Raji (cell line): ENCODE results near the gene JPH3.

Experiments
- POLR2A ChIP-seq: IDR thresholded peaks from 2 replicates; pipeline ENCODE4 v1.6.1; 2011; ENCODE audit warnings: low read depth, low read length, control low read depth; ENCODE audit not compliant: insufficient read depth

Gene JPH3

DNA sequence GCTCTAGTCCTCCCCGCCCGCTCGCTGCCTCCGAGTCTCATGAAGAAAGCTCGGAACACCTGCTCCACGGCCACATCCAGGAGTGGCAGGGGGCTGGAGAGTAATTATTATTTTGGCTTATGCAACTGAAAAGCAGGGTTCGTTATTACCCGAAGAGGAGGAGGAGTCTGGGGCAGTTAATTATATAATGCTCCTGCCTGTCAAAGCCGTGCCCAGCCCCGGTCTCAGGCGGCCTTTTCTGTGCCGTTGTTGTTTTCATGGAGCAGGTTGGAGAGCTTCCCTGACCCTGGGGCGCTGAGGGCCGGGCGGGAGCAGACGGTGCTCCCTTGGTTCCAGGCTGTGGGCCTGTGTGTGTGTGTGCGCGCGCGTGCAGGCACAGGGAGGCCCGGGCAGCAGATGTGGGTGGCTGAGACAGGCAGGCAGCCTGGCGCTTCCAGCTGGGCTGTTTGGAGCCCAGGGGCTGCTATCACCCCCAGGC is 2.4 kb downstream of the JPH3 start:
- TF ChIP-seq POLR2A, result no peak

DNA sequence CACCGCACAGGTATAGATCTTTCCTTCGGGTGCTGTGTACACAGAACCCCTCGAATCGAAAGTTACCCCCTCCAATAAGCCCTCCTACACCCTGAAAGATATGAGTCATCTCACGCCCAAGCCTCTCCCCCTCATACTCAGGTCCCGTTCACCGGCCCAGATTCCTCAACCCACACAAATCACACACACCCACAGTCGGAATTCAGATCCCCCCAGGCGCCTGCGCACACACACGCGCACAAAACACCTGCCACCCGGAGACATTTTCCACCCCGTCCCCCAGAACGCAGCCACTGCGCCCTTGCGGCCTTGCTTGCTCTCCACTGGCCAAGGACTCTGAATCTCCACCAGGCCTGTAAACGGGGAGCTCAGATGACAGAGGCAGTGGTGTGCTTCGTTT is 4.9 kb downstream of the JPH3 start:
- TF ChIP-seq POLR2A, result no peak

DNA sequence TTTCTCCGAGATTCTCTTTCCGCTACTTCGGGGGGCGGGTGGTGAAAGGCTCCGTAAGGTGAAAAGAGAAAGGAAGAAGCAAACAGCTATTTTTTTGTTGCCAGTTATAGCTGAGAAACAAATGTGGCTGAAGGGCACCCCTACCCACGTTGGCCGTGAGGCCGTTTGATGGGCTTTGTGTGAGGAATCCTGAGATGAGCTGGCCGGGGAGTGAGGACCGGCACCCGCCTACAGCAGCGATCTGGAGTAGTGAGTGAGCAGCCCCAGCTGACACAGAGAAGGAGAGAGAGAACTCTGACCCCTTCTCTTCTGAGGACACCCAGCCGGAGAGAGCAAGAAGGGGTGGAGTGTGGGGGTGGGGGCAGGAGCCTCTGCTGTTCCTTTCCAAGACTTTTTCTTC is 5.6 kb downstream of the JPH3 start:
- TF ChIP-seq POLR2A, result no peak

DNA sequence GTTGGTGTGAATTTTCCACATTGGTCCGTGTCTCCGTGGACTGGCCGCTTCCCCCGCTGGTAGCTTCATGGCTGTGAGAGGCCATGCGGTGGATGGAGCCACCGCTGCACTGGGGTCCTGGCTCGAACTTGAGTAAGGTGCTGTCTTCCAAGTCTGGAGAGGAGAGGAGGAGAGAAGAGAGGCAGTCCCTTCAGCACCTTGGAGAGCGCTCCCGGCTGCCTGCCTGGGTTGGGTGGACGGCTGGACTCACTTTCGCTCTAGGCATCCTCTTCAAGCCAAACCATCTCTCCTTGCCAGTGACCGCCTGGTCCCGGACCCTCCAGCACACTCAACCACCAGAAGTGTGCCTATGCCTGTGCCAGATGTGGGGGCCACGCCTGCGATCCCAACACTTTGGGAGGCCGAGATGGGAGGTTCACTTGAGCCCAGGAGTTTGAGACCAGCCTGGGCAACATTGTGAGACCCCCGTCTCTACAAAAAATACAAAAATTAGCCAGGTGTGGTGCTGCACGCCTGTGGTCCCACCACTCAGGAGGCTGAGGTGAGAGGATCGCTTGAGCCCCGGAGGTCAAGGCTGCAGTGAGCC is 6.2 kb downstream of the JPH3 start:
- TF ChIP-seq POLR2A, result no peak

DNA sequence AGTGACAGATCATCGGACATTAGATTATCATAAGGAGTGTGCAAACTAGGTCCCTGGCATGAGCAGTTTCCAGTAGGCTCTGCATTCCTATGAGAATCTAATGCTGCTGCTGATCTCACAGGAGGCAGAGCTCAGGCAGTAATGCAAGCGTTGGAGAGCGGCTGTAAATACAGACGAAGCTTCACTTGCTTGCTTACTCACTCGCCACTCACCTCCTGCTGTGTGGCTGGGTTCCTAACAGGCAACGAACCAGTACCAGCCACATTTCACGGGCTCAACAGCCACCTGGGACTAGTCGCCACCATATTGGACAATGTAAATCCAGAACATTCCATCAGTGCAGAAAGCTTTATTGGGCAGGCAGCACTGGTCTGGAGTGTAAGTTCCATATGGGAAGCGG is 7.7 kb downstream of the JPH3 start:
- TF ChIP-seq POLR2A, result no peak

DNA sequence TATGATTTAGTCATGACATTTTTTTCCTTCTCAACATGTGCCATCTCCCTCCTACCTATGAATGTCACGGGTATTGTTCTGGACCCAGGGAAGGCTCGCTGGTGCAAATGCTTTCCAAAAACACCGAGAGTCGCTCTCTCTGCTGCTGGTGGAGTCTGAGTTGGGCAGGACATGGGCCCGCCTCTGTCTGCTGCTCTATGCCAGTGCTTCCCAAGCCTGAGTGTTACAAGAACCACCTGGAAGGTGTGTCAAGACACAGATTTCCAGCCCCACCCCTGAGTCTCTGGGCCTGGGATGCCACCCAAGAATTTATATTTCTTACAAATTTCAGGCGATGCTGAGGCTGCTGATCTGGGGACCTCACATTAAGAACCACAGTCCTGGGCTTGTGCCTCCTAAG is 9.1 kb downstream of the JPH3 start:
- no peak for TF ChIP-seq POLR2A

DNA sequence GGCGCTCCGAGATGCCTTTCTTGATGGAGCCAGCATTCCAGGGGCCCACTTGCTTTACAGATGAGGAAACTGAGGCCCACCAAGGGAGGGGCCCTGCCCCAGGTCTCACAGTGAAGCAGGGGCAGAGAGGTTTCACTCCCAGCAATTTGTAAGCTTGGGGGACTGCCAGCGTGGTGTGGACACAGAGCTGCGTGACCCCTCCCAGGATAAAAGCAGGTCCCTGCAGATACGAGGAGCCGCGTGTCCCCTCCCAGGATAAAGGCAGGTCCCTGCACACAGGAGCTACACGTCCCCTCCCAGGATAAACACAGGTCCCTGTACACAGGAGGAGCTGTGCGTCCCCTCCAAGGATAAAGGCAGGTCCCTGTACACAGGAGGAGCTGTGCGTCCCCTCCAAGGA is 11.7 kb downstream of the JPH3 start:
- no peak for TF ChIP-seq POLR2A

DNA sequence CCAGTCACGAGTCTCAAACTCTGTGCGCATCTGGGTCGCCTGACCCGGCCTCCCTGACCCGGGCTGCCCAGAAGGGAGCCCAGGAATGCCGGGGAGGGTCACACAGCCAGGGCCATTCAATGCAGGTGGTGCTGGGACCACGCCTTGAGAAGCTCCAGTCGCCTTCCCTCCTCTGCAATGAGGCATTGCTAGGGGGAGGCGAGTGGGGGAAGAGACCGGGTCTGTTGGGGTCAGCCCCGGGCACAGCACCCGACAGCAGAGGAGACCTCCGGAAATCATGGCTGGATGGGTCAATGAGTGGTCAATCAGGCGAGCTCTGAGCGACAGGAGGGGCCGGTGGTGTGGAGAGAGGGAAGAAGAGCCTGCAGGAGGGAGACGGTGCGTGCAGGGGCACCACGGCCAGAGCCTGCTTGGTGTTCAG is 13.3 kb downstream of the JPH3 start:
- no peak for TF ChIP-seq POLR2A

DNA sequence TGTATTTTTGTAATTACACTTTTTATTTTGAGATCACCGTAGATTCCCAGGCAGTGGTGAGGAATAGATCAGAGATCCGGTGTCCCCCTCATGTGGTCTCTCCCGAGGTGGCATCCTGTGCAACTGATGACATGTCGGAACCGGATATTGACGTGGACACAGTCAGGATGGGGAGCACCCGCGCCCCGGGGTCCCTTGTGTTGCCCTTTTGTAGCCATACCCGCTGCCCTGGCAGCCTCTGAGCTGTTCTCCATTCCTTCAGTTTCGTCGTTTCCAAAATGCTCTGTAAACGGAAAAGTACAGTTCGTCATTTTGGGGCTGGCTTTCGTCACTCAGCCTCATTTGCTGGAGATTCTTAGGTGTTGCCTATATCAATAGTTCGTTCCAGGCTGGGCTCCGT is 14.2 kb downstream of the JPH3 start:
- no peak for TF ChIP-seq POLR2A

DNA sequence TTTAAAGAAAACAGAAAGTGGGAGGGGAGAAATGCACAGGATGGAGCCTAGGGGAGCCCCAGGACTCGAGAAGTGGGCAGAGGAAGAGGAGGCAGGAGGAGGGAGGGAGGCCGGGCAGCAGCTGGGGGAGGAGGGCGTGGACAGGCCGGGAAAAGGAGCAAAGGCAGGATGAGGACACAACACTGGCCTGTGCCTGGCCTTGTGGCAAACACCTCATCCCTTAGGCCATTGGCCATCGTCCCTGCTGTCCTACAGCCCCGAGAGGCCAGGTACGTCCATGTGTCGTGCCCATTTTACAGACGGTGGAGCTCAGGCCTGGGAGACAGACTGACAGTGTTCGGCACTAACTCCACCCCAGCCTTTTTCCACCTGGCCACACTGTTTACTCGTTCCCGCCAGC is 15.9 kb downstream of the JPH3 start:
- no peak for TF ChIP-seq POLR2A

DNA sequence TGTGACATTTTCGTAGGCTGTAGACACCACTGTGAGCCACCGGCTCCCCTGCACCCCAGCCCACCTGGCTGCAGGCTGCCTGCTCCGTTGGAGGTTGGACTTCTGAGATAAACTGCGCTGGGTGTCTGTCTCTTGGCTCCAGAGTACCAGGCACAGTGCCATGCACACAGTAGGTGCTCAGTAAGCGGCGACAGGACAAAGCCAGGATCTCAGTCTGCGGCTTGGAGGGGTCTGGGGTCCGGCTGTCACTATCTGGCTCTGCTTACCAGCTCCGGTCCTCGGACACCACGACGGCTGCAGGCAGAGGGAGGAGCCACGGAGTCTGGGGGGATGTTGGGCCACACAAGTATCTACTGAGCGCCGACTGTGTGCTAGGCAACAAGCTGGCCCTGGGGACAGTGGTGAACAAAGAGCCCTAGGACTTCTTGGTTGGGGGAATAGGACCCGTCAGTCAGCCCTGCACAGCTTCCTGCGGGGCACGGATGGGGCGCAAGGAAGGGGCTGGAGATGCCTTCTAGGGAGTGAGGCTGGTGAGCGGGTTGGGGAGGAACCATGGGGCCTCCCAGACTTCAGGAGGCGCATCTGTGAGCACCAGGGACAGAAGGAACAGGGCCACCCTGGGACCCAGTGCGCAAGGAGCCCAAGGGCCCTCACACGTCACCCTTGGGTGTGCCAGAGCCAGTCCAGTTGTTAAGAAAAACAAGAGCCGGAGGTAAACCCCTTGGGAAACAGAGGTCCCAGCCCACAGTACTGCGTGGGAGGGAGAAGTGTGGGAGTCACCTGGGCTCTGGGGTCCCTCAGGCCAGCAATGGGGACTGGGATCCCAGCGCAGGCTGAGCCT is 17.3 kb downstream of the JPH3 start:
- no peak for TF ChIP-seq POLR2A

DNA sequence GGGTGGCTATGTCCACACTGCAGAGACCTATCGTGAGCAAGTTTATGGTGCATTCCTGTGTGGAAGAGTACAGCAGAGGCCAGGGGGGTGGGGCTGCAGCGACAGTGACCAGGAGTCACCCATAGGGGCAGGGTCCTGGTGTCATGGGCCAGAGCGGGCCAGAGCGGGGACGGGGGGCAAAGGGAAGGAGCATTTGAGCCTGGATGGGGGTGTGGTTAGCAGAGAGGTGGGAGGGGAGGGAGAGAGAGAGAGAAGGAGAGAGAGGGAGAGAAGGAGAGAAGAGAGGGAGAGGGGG is 17.8 kb downstream of the JPH3 start:
- TF ChIP-seq POLR2A, result no peak

DNA sequence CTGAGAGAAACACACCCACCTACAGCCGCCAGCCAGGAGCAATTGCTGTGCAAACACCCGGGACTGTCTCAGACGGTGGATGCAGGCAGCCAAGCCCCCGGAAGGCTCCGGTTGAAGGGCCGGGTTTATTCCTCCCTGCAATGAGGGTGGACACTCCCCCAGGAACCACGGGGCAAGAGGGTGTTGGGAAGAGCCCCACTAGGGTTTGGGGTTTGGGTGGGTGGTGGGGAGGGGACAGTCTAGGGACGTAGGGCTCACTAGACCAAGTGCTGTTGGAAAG is 19.2 kb downstream of the JPH3 start:
- TF ChIP-seq POLR2A, result no peak

DNA sequence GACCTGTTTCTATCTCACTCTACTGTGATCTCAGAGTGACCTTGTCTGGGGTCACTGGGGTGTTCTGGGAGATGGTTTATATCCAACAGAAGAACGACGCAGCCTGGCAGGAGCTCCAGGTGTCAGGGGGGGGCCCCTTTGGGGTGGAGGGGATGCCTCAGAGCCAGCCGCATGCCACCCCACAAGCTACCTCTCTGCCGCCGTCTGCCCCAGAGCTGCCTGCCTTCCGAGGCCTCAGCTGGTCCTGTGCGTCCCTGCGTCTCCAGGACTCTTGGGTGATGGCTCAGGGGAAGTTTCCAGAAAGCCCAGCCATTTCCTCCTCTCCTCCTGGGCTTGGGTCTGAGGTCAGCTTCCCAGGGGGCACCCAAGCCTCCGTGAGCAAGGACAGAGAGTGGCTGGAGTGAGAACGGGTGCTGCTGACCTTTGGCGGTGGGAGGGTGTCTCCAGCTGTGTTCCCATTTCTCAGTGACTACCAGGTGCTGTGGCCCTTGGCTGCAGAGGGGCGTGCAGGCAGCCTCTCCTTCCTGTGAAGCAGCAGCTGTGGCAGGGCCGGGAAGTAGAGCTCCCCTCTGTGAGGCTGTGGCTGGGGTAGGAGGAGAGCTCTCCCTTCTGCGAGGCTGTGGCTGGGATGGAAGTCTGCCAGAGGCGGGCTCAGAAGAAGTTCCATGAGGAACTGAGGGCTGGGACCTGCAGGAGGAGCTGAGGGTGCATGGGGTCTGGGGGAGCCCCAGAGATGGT is 19.8 kb downstream of the JPH3 start:
- no peak for TF ChIP-seq POLR2A

DNA sequence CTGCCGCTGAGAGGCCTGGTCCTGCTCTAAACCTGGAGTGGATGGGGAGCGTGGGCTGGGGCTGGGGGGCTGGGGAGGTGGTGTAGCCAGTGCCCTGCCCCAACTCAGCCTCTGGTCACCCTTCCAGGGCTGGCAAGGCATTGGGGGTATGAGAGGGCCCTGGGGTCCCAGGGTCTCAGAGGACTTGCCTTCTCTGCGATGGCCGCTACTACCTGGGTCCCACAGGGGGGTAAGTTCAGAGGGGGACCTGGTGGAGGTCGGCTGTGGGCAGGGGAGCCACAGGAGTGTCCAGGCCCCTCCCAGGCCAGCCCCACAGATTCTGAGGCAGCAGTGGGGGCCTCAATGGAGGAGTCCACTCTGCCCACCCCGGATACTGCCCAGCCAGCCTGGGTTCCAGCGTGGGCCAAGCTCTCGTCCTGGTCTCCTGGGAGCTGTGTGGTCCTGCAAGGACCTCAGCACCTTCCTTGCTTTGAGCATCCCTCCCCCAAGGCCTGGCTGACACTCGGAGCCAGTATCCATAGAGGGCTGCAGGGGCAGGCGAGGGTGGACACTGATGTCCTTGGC is 20.5 kb downstream of the JPH3 start:
- no peak for TF ChIP-seq POLR2A

DNA sequence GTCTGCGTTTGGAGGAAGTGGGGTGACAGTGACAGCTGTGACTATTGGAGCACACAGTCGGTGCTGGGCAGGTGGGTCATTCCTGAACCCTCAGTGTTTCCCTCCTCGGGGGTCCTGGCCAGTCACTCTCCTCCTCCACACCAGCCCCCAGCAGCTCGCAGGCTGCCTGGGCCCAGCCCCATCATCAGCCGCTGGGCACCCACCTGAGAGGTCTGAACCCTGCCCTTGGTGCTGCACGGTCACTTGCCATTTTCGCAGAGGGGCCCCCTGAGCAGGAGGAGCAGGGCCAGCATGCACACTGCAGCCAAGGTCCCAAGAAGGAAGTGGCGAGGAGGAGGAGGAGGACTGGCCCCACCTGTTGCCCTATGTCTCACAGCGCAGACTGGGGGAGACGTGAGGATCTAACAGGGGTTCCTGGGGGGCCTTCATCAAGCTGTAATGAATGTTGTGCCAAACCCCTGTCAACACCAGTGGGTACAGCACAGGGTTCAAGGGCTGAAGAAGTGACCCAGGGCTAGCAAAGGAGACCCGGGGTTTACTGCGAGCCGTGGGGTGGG is 23.0 kb downstream of the JPH3 start:
- no peak for TF ChIP-seq POLR2A
